Measurements from ENCODE around the gene SYT4.

- TF ChIP-seq ZNF282 (IDR thresholded peaks at IDR 0.05; ENCODE audit: partially characterized antibody) = no peak
- no peak for TF ChIP-seq TBP (CRISPR knock-in tag; IDR thresholded peaks at IDR 0.05)
- TF ChIP-seq TOE1 (CRISPR knock-in tag; IDR thresholded peaks at IDR 0.05) = no peak
- no peak for TF ChIP-seq CTCF (CRISPR knock-in tag; IDR thresholded peaks at IDR 0.05)
- TF ChIP-seq ZNF274 (CRISPR knock-in tag; IDR thresholded peaks at IDR 0.05) = no peak
- TF ChIP-seq PHF8 (CRISPR knock-in tag; IDR thresholded peaks at IDR 0.05) = no peak
- TF ChIP-seq NBN (conservative IDR thresholded peaks at IDR 0.05) = no peak
- TF ChIP-seq ZC3H13 (CRISPR knock-in tag; IDR thresholded peaks at IDR 0.05) = no peak
- TF ChIP-seq ZNF121 (CRISPR knock-in tag; IDR thresholded peaks at IDR 0.05) = no peak
- TF ChIP-seq ZBTB2 (CRISPR knock-in tag; IDR thresholded peaks at IDR 0.05; ENCODE audit: low read depth) = no peak
- TF ChIP-seq RFX5 (IDR thresholded peaks at IDR 0.05; ENCODE audit: low read depth, low read length) = no peak
- TF ChIP-seq IRF1 (CRISPR knock-in tag; IDR thresholded peaks at IDR 0.05; ENCODE audit: low read depth) = no peak
- TF ChIP-seq PAXIP1 (CRISPR knock-in tag; conservative IDR thresholded peaks at IDR 0.05) = no peak
These were observed 42.4 kb downstream of the SYT4 start for GRCh38 chr18:43234889-43235288.

Measured in HepG2 (cell line).